SW 1271 (cell line): ENCODE results near the gene ALKBH1.
"Not testable (repeated sequence)": the region's sequence is repeated elsewhere in the genome, so short reads cannot be mapped to it uniquely, and the experiment has no call there.

Source experiments
- DNase-seq, 2 experiments: peaks; one replicate each; lab custom pipeline; 2025; lab: John Stamatoyannopoulos, UW

The ALKBH1 gene, protein sequence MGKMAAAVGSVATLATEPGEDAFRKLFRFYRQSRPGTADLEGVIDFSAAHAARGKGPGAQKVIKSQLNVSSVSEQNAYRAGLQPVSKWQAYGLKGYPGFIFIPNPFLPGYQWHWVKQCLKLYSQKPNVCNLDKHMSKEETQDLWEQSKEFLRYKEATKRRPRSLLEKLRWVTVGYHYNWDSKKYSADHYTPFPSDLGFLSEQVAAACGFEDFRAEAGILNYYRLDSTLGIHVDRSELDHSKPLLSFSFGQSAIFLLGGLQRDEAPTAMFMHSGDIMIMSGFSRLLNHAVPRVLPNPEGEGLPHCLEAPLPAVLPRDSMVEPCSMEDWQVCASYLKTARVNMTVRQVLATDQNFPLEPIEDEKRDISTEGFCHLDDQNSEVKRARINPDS

DNA sequence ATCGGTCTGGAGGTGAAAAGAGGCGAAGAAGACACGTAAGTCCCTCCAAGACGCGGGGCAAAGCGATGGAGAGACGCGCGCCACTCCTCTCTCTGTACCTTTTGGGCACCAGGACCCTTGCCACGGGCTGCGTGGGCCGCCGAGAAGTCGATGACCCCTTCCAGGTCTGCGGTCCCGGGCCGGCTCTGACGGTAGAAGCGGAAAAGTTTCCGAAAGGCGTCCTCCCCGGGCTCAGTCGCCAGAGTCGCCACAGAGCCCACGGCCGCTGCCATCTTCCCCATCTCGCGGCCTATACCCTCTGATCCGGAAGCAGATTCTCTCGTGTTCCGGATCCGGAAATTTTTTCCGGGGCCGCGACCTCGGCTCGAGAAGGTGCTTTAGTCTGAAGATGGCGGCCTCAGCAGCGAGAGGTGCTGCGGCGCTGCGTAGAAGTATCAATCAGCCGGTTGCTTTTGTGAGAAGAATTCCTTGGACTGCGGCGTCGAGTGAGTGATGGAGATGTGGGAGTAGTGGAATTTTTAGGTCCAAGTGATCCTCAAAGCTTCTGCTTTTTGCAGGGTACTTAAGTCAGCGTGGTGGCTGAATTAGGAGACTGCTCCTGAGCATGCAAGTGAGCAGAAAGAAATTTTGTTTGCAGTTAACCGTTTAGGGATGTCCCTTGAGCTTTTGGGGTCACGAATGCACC lies at the start of gene ALKBH1, which contains the start of gene SLIRP:
TSS of gene ALKBH1 (minus strand) at position 300 of the 685 bp plus-strand sequence. CDS start at position 281, 19 bp downstream.
TSS of gene SLIRP (plus strand) at position 380 of the 685 bp plus-strand sequence. CDS start at position 389, 9 bp downstream.
- peak; percentile 64 to 82 for DNase-seq

DNA sequence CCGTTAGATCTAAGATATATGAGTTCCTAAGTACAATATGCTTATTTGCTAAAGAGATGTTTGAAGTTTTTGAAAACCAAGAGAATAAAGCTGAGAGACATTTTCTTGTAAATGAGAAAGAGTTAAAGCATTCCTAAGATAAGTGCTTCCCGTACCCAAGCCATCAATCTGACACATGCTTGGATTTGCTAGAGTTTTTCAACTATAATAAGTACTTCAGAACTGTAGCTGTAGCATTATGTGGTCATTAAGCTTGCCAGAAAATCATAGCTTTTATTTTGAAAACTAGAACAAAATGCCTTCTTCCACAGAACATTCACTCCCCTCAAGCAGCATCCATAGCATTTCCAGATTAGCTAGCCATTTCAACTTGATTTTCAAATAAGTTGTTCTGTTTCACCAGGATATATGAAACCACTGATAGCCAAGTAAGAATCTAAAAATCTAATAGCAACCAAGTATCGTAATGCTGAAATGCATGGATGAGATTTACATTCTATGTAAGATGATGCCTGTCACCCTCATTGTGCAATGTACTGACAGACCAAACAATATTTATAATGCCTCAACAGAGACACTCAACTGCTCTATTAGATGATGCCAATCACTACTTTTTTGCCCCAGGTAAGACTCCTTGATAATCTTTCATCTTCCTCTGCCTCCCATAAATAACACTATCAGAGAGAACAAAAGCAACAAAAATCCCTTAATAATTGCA lies 45.1 kb upstream of the ALKBH1 start:
- DNase-seq: no peak

DNA sequence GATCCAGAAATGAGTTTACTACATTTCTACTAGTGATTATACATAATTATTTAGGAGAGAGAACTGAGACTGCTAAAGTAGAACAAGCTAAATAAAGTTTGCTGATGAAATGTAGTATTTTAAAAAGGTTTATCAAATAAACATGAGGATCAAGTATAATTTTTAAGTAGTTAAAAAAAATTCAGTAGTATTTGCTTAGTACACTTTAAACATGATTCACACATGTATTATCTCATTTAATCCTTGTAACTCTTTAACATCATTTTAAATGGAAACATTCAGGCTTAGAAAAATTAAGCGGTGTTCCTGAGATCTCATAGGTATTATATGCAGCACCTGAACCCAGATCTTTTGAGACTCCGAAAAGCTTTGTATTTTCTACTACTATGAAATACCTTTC lies 44.4 kb upstream of the ALKBH1 start:
- DNase-seq: no peak

DNA sequence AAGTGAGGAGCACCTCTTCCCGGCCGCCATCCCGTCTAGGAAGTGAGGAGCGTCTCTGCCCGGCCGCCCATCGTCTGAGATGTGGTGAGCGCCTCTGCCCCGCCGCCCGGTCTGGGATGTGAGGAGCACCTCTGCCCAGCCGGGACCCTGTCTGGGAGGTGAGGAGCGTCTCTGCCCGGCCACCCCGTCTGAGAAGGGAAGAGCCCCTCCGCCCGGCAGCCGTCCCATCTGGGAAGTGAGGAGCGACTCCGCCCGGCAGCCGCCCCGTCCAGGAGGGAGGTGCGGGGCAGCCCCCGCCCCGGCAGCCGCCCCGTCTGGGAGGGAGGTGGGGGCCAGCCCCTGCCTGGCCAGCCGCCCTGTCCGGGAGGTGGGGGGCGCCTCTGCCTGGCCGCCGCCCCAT lies 39.6 kb upstream of the ALKBH1 start:
- DNase-seq: not testable (repeated sequence)

DNA sequence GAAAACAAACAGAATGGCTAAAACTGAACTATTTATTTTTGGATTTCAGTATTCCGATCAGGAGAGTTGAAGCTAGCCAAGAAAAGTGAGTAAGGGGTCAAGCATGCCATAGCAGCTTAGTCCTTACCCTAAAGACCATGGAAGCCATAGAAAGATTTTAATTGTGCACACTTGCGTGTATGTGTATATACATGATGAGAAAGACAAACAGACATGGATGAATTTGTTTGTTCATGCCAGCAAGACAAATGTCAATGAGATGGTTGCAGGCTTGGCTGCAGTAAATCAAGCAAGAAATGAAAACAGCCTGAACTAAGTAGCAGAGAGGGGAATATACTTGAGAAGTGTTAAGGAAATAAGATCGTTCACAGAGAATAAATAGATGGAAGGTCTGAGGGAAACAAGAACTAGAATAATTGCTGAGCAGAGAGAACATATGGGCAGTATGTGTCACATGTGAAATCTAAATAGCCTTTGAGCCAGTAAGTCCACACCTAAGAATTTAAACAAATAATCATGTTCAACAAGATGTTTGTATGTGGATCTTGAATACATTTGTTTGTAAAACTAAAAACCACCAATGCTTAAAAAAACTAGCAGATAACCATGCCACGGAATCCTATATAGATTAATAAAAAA lies 38.4 kb upstream of the ALKBH1 start:
- no peak for DNase-seq

DNA sequence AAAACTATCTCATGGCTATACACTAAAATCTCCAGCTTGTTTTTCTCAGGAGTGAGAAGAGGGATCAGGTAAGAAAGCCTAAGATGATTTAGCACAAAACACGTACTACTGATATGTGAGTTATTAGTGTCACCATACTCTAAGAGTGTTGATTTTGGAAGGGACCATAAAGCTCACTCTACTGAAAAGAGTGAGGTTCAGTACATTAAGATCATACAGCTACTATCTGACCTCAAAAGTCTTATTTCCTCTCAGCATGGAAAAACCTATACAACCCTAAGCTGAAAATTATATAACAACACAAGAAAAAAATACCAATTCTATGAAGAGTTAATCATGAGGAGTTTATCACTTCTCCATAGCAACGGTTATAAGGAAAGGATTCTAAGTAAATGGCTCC lies 33.6 kb upstream of the ALKBH1 start:
- no peak for DNase-seq

DNA sequence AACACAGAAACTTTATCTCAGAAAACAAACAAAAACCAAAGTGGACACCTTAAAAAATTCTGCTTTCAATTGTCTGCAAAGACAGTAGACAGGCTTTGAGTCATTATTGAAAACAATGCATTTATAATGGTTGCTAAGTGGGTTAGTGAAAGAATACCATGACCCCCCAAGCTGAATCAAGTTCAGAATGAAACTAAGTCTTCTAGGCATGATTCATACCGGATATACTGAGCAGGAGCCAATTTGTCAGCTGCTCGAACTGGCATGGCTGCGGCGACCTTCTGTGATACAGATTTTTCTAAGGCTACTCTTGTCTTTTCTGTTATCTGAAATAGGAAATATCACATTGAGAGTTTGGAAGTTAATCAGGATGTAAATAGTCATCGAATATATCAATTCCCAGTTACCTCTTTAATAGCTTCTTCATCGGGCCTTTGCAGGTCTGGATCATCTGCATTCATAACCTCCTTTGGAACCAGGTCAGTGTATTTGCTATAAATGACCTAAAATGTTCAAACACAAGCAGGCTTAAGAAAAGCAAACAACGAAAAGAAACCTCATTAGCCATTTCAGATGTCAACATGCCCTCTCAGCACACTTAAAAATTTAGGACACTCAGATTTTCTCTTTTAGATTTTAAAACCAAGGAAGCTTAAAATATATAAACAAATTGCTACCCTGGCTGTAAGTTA lies 30.9 kb upstream of the ALKBH1 start:
- DNase-seq: peak in 1 of 2 experiments; percentile 20

DNA sequence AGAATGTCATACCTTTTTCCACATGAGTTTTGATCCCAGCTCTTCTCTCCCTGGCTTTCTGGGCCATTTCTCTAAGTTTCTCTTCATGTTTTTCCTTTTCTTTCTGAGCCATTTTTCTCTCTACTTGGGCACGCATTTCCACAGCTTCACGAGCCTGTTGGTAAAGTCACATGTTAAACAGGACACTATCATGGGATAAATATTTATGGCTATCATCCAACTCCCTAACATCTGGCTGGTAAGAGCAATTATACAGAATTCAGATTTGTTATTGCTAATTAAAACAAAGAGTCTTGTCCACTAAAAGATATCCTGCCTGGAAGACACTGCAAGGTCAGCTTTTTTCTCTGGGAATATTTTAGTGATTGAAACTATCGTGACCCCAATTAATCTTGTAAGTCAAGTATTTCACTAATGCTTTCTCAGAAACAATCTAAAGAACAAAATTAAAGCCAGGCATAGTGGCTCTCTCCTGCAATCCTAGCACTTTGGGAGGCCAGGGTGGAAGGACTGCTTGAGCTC lies 23.2 kb upstream of the ALKBH1 start:
- DNase-seq: no peak

DNA sequence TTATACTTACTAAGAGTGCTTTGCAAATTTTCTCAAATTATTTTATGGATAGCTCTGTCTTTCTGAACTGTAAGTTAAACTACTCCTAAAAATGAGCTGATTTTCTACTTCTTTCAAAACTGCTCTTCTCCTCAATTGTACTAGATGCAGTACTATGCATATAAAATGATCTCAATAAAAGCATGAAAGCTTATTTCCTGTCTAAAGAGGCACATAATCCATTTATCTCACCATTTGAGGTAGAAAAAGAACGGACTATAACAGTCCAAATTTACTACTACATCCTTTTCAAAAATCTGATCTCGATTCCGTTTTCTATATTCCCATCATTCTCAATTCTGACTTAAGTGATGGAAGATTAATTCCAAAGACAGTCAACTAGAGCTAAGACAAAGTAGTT lies 14.5 kb upstream of the ALKBH1 start:
- no peak for DNase-seq

DNA sequence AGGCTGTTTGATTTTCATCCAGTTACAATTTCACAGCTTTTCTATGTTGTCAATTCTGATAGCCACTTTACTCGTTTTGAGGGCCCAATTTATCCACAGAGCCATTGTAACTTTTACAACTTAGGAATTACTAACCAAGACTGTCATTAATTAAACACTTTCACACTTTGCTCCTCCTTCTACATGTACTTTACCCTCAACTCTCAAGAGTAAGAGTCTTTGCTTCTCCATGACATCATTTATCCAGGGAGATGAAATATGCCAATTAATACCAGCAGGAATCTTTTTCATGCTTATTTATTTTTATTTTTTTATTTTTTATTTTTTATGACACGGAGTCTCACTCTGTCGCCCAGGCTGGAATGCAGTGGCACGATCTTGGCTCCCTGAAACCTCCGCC lies 13.6 kb upstream of the ALKBH1 start:
- DNase-seq: no peak

DNA sequence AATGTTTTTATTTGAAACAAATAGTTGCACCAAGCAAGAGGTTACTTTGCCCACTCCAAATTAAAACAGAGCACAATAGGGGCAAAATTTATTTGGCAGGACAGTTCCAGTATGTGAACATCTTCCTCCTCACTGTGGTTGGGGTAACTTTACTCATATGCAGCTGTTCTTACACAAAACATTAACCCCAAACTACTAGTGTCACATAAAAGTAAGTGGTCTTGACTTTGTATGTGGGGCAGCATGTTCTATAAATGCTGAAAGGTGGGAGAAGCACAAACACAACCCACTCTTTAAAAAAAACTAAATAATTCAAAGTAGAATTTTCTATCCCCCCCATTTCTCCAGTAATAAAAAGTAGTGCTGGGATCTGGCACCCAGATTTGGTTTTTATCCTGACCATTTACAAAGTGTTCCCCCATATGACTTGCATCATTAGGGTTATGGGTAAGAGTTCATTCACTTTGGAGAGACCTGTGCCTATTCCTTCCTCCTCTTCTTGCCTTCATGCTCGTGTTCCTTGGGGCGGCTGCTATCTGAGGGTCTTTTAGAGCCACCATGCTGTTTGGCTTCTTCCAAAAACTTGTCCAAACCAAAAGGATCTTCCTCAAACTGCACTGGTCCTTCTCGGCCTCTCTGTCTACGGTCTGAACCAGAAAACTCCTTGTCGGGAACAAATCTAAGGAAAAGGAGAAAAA lies 9.9 kb upstream of the ALKBH1 start:
- no peak for DNase-seq

DNA sequence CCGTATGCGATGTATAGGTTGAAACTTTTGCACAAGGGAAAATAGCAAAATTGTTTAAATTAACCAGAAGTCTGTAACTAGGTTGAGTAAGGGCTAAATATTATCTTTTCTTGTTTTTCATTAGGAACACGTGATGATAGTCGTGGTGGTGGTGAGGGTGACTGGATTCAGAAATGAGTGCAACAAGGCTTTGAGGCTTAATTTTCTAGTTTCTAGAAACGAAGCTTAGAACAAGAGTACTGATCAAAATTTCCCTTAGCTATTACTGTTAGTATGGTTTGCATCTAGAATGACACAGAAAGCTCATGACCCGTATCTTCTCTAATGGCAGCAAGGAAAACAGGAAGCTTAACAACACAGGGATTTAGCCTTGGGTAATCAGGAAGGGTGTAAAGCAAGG lies 7.1 kb upstream of the ALKBH1 start:
- DNase-seq: no peak

DNA sequence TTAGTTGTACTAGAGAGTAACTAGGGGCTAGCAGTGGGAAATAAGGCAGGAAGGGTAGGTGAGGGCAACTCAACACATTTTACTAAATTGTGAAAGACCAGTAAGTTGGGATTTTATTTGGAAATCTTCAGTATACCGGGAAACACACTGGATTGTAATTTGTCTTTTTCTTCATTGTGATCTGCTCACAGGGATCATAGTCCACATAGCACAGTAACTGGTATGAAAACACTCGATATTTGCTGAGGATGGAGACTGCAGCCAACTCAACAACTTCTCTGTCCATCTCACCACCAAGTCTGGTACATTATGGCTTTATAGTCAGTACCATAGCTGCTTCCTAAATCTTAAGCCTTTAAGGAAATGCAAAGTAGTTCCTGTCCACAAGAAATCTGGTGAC lies 2.5 kb upstream of the ALKBH1 start:
- DNase-seq: no peak

DNA sequence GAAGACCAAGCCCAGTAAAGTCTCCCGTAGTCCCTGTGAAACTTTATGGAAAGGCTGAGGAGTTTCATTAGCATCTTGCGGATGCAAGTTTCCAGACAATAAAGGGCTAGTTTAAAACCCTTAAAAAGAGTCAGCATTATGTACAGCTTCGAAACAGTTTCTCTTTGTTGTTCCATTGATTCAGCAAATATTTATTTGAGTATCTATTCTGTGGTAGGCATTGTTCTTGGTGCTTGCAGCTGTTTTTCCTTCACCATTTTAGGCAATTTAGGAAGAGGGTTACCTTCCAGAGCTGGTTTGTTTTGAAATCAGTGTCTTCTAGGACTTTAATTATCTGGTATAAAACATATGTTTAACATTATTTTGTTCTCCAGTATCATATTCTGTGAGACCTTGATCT lies 1.6 kb upstream of the ALKBH1 start:
- no peak for DNase-seq

DNA sequence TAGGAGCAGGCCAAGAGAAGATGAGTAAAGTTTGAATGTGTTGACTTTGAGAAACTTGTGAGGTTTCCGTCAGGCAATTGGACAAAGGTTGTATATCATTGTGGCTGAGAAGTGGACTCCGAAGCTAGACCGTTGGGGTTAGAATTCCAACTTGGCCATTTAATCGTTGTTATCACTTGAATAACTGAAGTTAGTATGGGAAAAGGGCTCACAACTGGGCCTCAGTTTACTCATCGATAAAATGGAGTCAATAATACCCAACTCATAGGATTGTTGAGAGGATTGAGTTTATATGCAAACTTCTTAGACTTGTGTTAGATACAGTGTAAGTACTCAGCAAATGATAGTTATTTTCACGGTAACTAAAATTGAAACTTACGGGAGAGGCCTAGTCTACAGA lies 926 bp upstream of the ALKBH1 start:
- DNase-seq: no peak

DNA sequence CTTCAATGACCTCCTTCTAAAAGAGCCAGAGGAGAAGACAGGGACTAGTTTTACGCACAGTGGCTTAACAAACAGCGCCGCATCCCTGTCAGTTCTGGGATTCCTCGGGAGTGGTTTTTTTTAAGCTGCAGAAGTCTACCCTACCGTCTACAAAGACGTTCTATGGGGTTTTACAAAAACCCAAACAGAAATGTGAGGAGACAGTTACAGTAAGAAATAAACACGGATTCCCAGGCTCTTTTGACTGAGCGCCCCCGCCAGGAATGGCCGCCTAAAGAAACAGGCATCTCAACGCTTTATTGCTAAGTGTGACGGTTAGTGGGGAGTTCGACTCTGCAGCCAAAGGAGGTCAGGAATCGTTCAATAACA lies 484 bp downstream of the ALKBH1 start:
- DNase-seq: peak in 1 of 2 experiments; percentile 54

DNA sequence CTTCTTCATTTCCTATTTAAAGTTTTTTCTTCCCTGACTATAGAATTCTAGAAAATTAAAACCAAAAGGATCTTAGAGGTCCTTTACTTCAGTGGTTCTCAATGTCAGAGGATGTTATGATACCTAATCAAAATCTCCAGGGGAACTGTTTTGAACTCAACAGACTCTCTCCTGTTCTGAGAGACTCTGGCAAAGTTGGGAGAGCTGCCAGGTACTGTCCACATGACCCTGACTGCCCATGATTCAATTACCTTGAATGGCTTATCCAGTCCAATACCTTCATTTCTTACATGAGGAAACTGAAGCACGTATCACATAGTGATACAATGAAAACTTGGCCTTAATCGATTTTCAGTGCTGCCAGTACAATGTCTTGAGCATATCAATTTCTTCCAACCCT lies 16.6 kb downstream of the ALKBH1 start:
- DNase-seq: no peak

DNA sequence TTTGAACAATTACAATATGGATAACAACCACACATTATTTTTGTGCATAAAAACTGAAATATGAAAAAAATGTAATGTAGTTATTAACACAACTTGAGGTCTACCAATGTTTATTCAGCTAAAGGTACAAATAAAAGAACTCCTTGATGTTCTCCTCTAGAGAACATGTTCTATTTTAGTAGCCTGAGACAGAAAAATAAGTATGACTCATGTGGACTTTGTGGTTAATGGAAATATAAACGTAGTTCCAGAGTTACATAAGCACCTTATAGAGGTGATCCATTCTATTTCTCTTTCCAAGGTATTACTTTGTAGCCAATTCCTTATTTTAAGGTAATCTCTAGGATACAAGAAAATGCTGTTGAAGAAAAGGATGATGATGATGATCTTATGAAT lies 25.7 kb downstream of the ALKBH1 start:
- DNase-seq: peak in 1 of 2 experiments; percentile 9

DNA sequence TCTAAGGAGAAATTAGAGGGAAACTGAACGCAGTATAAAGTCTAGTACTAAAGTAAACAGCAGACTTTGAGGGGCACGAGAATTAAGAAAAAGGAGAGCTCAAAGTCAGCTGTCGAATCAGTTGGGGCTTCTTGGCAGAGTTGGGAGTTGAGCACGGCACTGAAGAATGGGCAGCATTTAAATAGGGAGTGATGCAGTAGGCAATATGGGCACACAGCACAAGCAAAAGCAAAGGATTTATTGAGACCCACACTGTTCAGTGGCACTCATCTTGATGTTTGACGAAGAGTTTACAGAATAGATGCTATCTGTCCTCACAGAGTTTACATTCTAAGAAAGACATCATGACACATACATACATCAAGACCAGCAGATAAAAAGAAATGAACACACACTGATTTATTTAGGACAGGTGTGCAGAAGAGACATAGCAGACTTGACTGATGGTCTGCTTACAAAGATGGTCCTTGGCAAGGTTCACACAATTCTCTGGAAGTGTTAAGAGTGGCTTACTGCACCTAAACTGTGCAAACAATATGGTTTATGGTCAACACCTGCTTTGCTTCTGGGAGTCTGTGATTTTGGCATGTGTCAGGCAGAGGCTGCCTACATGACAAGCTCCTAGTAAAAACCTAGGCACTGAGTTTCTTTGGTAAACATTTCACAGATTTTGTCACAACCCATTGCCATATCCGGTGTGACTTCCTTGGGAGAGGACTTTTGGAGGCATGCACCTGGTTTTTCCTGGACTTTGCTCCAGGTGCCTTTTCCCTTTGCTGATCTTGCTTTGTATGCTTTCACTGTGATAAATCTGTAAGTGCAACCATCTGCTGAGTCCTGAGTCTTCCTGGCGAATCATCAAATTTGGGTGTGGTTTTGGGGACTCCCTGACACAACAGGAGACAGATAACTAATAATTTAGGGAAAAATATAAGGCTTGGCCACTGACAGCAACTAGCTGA lies 26.3 kb downstream of the ALKBH1 start:
- no peak for DNase-seq

DNA sequence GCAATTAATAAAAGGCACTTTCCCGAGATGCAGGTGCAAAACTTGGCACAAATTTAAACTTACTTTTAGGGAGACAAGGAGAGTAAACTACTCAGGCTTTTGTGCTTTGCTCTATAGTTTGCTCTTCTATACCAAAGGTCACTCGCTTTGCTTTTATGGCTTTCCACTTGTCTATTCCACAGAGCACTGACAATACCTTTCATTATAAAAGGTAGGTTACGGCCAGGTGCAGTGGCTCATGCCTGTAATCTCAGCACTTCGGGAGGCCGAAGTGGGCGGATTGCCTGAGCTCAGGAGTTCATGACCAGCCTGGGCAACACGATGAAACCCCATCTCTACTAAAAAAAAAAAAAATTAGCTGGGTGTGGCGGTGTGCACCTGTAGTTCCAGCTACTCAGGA lies 32.9 kb downstream of the ALKBH1 start:
- no peak for DNase-seq
